HCT116 (cell line): Measurements from ENCODE around the gene ATXN1.

Experiments used
- ATF3 ChIP-seq: IDR thresholded peaks from 2 replicates; pipeline ENCODE4 v1.6.1; 2012
- ELF1 ChIP-seq: IDR thresholded peaks from 2 replicates; pipeline ENCODE4 v1.6.1; 2012; ENCODE audit warnings: low read depth, borderline replicate concordance
- EZH2 ChIP-seq: fragments of 200-600 bp; sonication (generic); IDR thresholded peaks from 2 replicates; pipeline ENCODE4 v1.6.1; 2017; ENCODE audit warnings: antibody characterized with exemption, mixed run types
- EZH2phosphoT487 ChIP-seq: fragments of 200-600 bp; IDR thresholded peaks from 2 replicates; pipeline ENCODE4 v1.6.1; 2018; ENCODE audit warnings: antibody characterized with exemption, borderline replicate concordance
- JUND ChIP-seq: IDR thresholded peaks from 2 replicates; pipeline ENCODE4 v1.6.1; 2012
- POLR2A ChIP-seq: IDR thresholded peaks from 2 replicates; pipeline ENCODE4 v1.7.0; 2011; ENCODE audit warnings: borderline replicate concordance; ENCODE audit not compliant: insufficient read depth, insufficient read length; ENCODE audit errors: extremely low read depth
- POLR2AphosphoS5 ChIP-seq: IDR thresholded peaks from 2 replicates; pipeline ENCODE4 v1.6.1; 2011; ENCODE audit warnings: mild to moderate bottlenecking, low read depth, low read length, moderate library complexity
- RAD21 ChIP-seq: IDR thresholded peaks from 2 replicates; pipeline ENCODE4 v1.6.1; 2012; ENCODE audit warnings: low read depth, mild to moderate bottlenecking
- SIN3A ChIP-seq: IDR thresholded peaks from 2 replicates; pipeline ENCODE4 v1.6.1; 2012; ENCODE audit warnings: low read depth
- SP1 ChIP-seq: IDR thresholded peaks from 2 replicates; pipeline ENCODE4 v1.6.1; 2012; ENCODE audit warnings: low read depth
- ZNF274 ChIP-seq: fragments of 200-500 bp; sonication (Bioruptor generic); IDR thresholded peaks from 2 replicates; pipeline ENCODE4 v1.6.1; 2014; ENCODE audit warnings: mild to moderate bottlenecking, low read depth, low read length, inconsistent platforms
- TF ChIP-seq, protein P1 (sequence below), 3 experiments: fragments of 200-600 bp in 1 of 3; sonication (generic) in 1 of 3; IDR thresholded peaks in 2 of 3; conservative IDR thresholded peaks in 1 of 3; 2 replicates each; pipeline ENCODE4 v1.5.1; 2012 to 2017; ENCODE audit warnings: low read depth in 2 of 3, low read length in 2 of 3, antibody characterized with exemption in 1 of 3, borderline replicate concordance in 1 of 3, control low read depth in 1 of 3, mild to moderate bottlenecking in 1 of 3, mixed read lengths in 1 of 3, mixed run types in 1 of 3, moderate library complexity in 1 of 3; ENCODE audit not compliant: insufficient read depth in 1 of 3

DNA sequence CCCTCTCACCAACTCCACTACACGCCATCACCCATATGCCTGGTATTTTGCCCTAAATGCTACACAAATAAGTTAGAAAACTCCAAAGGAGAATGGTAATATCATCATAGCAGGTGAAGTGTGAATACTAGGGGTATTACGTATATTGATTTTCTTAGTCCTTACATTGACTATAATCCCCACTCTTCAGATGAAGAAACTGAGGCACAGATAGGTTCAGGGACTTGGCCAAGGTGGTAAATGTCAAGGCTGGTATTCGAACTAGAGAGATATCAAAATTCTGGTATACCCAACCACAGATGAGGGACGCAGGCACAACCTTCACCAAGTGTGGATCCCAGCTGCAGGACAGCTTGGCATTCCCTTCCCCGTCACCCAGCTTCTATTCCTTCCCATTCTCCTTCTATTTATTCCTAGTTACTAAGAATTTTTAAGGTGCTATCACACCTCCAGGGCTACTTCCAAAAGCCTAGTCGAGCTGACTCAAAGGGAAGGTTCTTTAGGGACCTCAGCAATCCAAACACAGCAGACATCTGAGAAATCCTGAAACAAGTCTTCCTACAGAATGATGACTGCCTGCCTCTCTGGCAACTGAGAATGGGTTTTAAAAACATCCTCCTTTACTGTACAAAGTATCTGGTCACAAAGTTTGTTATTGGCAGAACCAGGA, 32.6 kb downstream of the ATXN1 start:
- TF ChIP-seq JUND (no peak), EZH2 (no peak), SP1 (no peak), ELF1 (no peak), ZNF274 (no peak), POLR2A (no peak), ATF3 (no peak), POLR2AphosphoS5 (no peak), SIN3A (no peak), EZH2phosphoT487 (no peak), RAD21 (no peak)
- TF ChIP-seq, protein P1, sequence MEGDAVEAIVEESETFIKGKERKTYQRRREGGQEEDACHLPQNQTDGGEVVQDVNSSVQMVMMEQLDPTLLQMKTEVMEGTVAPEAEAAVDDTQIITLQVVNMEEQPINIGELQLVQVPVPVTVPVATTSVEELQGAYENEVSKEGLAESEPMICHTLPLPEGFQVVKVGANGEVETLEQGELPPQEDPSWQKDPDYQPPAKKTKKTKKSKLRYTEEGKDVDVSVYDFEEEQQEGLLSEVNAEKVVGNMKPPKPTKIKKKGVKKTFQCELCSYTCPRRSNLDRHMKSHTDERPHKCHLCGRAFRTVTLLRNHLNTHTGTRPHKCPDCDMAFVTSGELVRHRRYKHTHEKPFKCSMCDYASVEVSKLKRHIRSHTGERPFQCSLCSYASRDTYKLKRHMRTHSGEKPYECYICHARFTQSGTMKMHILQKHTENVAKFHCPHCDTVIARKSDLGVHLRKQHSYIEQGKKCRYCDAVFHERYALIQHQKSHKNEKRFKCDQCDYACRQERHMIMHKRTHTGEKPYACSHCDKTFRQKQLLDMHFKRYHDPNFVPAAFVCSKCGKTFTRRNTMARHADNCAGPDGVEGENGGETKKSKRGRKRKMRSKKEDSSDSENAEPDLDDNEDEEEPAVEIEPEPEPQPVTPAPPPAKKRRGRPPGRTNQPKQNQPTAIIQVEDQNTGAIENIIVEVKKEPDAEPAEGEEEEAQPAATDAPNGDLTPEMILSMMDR (IDR thresholded peaks at IDR 0.05 in 2 of 3, conservative IDR thresholded peaks at IDR 0.05 in 1 of 3; ENCODE audit: borderline replicate concordance in 1 of 3, insufficient read depth in 1 of 3, low read depth in 2 of 3, low read length in 2 of 3), result no peak
